Tibial nerve (tissue), 4 donors: ENCODE data around the gene APBA1.

Experiments
- EP300 ChIP-seq, 2 donors: sonication (generic); formaldehyde crosslinking; IDR thresholded peaks; one replicate each; pipeline ENCODE4 v1.6.1; 2017; ENCODE audit warnings: antibody characterized with exemption in 2 of 2, mild to moderate bottlenecking in 1 of 2
- TF ChIP-seq, protein P1 (sequence below), 5 experiments: fragments of 200-600 bp in 3 of 5; fragments of 450-650 bp in 2 of 5; sonication (generic) in 3 of 5; IDR thresholded peaks; one replicate each; pipeline ENCODE4 v1.5.1; 2016 to 2019; ENCODE audit warnings: antibody characterized with exemption in 5 of 5, mild to moderate bottlenecking in 3 of 5, moderate library complexity in 2 of 5

DNA sequence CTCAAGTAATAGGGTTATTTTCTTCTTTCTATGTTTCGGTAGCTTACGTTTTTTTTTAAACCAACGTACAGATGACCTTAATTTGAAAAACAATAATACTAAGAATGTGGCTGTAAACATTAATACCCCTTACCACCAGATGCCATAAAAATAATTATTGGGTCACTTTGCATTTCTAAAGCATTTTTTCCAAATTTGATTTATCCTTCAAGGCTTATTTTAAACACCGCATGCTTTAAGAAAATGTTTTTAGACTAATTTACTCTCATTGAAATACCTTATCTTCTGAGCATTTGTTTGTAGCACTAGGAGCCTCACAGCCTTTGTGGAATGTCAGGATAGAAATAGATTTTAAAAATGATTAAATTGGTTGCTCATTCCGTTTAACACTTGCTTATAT, 5.8 kb upstream of the APBA1 start:
- TF ChIP-seq, protein P1, sequence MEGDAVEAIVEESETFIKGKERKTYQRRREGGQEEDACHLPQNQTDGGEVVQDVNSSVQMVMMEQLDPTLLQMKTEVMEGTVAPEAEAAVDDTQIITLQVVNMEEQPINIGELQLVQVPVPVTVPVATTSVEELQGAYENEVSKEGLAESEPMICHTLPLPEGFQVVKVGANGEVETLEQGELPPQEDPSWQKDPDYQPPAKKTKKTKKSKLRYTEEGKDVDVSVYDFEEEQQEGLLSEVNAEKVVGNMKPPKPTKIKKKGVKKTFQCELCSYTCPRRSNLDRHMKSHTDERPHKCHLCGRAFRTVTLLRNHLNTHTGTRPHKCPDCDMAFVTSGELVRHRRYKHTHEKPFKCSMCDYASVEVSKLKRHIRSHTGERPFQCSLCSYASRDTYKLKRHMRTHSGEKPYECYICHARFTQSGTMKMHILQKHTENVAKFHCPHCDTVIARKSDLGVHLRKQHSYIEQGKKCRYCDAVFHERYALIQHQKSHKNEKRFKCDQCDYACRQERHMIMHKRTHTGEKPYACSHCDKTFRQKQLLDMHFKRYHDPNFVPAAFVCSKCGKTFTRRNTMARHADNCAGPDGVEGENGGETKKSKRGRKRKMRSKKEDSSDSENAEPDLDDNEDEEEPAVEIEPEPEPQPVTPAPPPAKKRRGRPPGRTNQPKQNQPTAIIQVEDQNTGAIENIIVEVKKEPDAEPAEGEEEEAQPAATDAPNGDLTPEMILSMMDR (IDR thresholded peaks at IDR 0.05) = no peak
- no peak for TF ChIP-seq EP300 (IDR thresholded peaks at IDR 0.05)
